ENCODE results near the gene DDX55. TPM values are rescaled to one million over a fixed set of nuclear protein-coding genes. Genes with fewer than 3 reads are reported as not detected.

The DDX55 gene
- total and polyA plus RNA-seq, 2 donors (not counting 1 experiment from before 2014, with no cell fraction given): 11.2 to 14.9 TPM

DNA sequence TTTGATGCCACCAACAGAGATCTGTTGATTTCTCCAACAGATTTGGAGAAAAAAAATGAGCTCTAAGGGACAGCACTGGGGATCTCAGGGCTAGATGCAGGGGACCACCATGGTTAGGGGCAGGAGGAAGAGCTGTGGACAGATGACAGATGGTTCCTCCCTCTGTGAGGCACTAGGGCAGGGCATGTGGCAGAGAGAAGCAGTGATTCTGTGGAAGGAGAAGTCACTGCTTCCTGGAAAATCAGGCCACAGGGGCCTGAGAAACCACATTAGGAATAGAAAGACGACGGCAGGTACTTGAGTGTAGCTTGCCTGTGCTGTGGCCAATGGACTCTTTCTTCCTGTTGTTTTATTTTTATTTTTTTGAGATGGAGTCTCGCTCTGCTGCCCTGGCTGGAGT is 42.4 kb upstream of the DDX55 start:
- H2AFZ ChIP-seq (ENCODE audit: low read length): no peak overlapping the region
- TF ChIP-seq EZH2 (IDR thresholded peaks at IDR 0.05; ENCODE audit: low read length, missing control alignments): no peak
- TF ChIP-seq, protein P1, sequence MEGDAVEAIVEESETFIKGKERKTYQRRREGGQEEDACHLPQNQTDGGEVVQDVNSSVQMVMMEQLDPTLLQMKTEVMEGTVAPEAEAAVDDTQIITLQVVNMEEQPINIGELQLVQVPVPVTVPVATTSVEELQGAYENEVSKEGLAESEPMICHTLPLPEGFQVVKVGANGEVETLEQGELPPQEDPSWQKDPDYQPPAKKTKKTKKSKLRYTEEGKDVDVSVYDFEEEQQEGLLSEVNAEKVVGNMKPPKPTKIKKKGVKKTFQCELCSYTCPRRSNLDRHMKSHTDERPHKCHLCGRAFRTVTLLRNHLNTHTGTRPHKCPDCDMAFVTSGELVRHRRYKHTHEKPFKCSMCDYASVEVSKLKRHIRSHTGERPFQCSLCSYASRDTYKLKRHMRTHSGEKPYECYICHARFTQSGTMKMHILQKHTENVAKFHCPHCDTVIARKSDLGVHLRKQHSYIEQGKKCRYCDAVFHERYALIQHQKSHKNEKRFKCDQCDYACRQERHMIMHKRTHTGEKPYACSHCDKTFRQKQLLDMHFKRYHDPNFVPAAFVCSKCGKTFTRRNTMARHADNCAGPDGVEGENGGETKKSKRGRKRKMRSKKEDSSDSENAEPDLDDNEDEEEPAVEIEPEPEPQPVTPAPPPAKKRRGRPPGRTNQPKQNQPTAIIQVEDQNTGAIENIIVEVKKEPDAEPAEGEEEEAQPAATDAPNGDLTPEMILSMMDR (conservative IDR thresholded peaks at IDR 0.05 in 1 of 2, IDR thresholded peaks at IDR 0.05 in 1 of 2; ENCODE audit: low read depth in 1 of 2, low read length in 2 of 2): no peak
- H3K4me1 ChIP-seq (ENCODE audit: control insufficient read depth, extremely low read depth, insufficient read depth, low read length): no peaks in the 10 kb centered on the region
- H3K36me3 ChIP-seq (ENCODE audit: control insufficient read depth, insufficient read depth, low read length): no peaks in the 10 kb centered on the region
- no peaks in the 10 kb centered on the region for H4K20me1 ChIP-seq (ENCODE audit: control insufficient read depth, extremely low read depth, insufficient read depth, low read length)
- no peaks in the 10 kb centered on the region for H3K9me3 ChIP-seq (ENCODE audit: control insufficient read depth, insufficient read depth, low read depth, low read length)
- no peaks in the 10 kb centered on the region for H3K79me2 ChIP-seq (ENCODE audit: control insufficient read depth, insufficient read depth, low read length)
- no peak overlapping the region for H3K9ac ChIP-seq (ENCODE audit: insufficient read depth, low read length)
- peaks cover 2% of the 10 kb centered on the region for H3K27me3 ChIP-seq (ENCODE audit: control insufficient read depth, insufficient read depth, low read length)
- H3K27ac ChIP-seq (ENCODE audit: insufficient read depth, low read length): no peak overlapping the region
- no peak overlapping the region for H3K4me2 ChIP-seq (ENCODE audit: extremely low read depth, insufficient read depth, low read length)
- no peak overlapping the region for H3K4me3 ChIP-seq (replicated peaks in 1 of 4; ENCODE audit: control extremely low read depth in 1 of 4, insufficient read depth in 1 of 4, low read depth in 3 of 4, low read length in 4 of 4)
- no peak for DNase-seq (ENCODE audit: low read depth in 2 of 2)

DNA sequence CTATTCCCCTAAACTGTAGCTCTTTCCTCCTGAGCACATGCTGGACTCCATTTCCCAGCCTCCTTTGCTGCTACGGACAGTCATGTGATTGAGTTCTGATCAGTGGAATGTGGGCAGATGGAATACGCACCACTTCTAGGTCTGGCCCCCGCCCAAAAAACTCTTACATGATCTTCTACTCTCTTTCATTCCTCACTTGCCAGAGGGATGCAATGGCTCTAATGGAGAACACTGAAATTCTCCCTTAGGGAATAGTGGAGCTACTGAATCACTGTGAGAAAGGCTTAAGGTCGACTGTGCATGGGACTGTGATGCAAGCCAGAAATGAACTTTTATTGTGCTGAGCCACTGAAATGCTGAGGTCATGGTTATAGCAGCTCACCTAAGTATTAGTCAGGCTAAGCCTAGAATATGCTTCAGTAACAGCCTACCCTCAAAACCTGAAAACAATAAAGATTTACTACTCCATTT is 30.5 kb upstream of the DDX55 start:
- no peaks in the 10 kb centered on the region for H3K79me2 ChIP-seq (ENCODE audit: control insufficient read depth, insufficient read depth, low read length)
- H3K4me1 ChIP-seq (ENCODE audit: control insufficient read depth, extremely low read depth, insufficient read depth, low read length): no peaks in the 10 kb centered on the region
- no peaks in the 10 kb centered on the region for H3K9me3 ChIP-seq (ENCODE audit: control insufficient read depth, insufficient read depth, low read depth, low read length)
- no peak overlapping the region for H3K4me2 ChIP-seq (ENCODE audit: extremely low read depth, insufficient read depth, low read length)
- no peak overlapping the region for H2AFZ ChIP-seq (ENCODE audit: low read length)
- H3K27ac ChIP-seq (ENCODE audit: insufficient read depth, low read length): no peak overlapping the region
- peaks cover 2% of the 10 kb centered on the region for H3K27me3 ChIP-seq (ENCODE audit: control insufficient read depth, insufficient read depth, low read length)
- H3K36me3 ChIP-seq (ENCODE audit: control insufficient read depth, insufficient read depth, low read length): no peaks in the 10 kb centered on the region
- peak; percentile 68 to 81 for DNase-seq (ENCODE audit: low read depth in 2 of 2)
- no peak overlapping the region for H3K9ac ChIP-seq (ENCODE audit: insufficient read depth, low read length)
- peak overlapping the region in 1 of 4 experiments; percentile 5 for H3K4me3 ChIP-seq (replicated peaks in 1 of 4; ENCODE audit: control extremely low read depth in 1 of 4, insufficient read depth in 1 of 4, low read depth in 3 of 4, low read length in 4 of 4)
- no peaks in the 10 kb centered on the region for H4K20me1 ChIP-seq (ENCODE audit: control insufficient read depth, extremely low read depth, insufficient read depth, low read length)
- TF ChIP-seq EZH2 (IDR thresholded peaks at IDR 0.05; ENCODE audit: low read length, missing control alignments): no peak
- TF ChIP-seq, protein P1 (conservative IDR thresholded peaks at IDR 0.05 in 1 of 2, IDR thresholded peaks at IDR 0.05 in 1 of 2; ENCODE audit: low read depth in 1 of 2, low read length in 2 of 2): no peak

DNA sequence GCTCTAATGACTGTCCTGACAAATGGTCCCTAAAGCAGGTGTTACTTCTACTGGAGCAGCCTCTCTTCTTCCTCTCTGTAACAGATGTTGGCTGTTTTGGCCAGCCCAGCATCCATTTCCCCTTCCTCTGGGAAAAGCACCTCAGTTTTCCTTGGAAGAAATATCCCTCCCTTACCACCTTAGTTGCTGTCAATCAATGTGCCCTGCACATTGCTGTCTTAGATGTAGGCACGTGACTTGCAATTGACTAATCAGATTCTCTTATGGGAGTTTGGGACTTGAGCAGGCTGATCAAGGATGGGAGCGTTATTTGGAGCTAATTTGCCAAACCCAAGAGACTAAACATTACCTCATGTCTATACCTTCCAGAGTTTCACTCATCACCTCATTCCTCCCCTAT is 29.5 kb upstream of the DDX55 start:
- no peak overlapping the region for H3K4me3 ChIP-seq (replicated peaks in 1 of 4; ENCODE audit: control extremely low read depth in 1 of 4, insufficient read depth in 1 of 4, low read depth in 3 of 4, low read length in 4 of 4)
- H3K9ac ChIP-seq (ENCODE audit: insufficient read depth, low read length): no peak overlapping the region
- peaks cover 2% of the 10 kb centered on the region for H3K27me3 ChIP-seq (ENCODE audit: control insufficient read depth, insufficient read depth, low read length)
- TF ChIP-seq, protein P1 (conservative IDR thresholded peaks at IDR 0.05 in 1 of 2, IDR thresholded peaks at IDR 0.05 in 1 of 2; ENCODE audit: low read depth in 1 of 2, low read length in 2 of 2): no peak
- no peak for TF ChIP-seq EZH2 (IDR thresholded peaks at IDR 0.05; ENCODE audit: low read length, missing control alignments)
- no peak overlapping the region for H2AFZ ChIP-seq (ENCODE audit: low read length)
- no peaks in the 10 kb centered on the region for H4K20me1 ChIP-seq (ENCODE audit: control insufficient read depth, extremely low read depth, insufficient read depth, low read length)
- no peaks in the 10 kb centered on the region for H3K4me1 ChIP-seq (ENCODE audit: control insufficient read depth, extremely low read depth, insufficient read depth, low read length)
- H3K9me3 ChIP-seq (ENCODE audit: control insufficient read depth, insufficient read depth, low read depth, low read length): no peaks in the 10 kb centered on the region
- no peaks in the 10 kb centered on the region for H3K36me3 ChIP-seq (ENCODE audit: control insufficient read depth, insufficient read depth, low read length)
- no peaks in the 10 kb centered on the region for H3K79me2 ChIP-seq (ENCODE audit: control insufficient read depth, insufficient read depth, low read length)
- no peak for DNase-seq (ENCODE audit: low read depth in 2 of 2)
- H3K4me2 ChIP-seq (ENCODE audit: extremely low read depth, insufficient read depth, low read length): no peak overlapping the region
- no peak overlapping the region for H3K27ac ChIP-seq (ENCODE audit: insufficient read depth, low read length)

All from fibroblast of lung (primary cell).